SU-DHL-6 (cell line): ENCODE results near the gene TMCC1.

Experiments
- CTCF ChIP-seq: fragments of 200-600 bp; sonication (generic); IDR thresholded peaks from one replicate; pipeline ENCODE4 v1.5.1; 2017; ENCODE audit warnings: antibody characterized with exemption, mild to moderate bottlenecking, low read length, moderate library complexity; ENCODE audit not compliant: insufficient read depth, poor library complexity, severe bottlenecking
- EZH2phosphoT487 ChIP-seq: fragments of 200-600 bp; sonication (generic), shearing (Covaris generic); conservative IDR thresholded peaks from 2 replicates; pipeline ENCODE4 v1.6.1; 2018; ENCODE audit warnings: mild to moderate bottlenecking, antibody characterized with exemption, low read length, moderate library complexity, mixed read lengths

GRCh38 chr3:129740090-129740489 lies 153.4 kb downstream of the TMCC1 start:
- TF ChIP-seq CTCF (no peak), EZH2phosphoT487 (no peak)
